ENCODE results near the gene USP13. TPM values are rescaled to one million over a fixed set of nuclear protein-coding genes. Genes with fewer than 3 reads are reported as not detected.

The USP13 gene
- total RNA-seq, 2 experiments from 2014 or later = 25.8 to 49.7 TPM

- Histone ChIP-seq H3K36me3 (ENCODE audit: insufficient read depth, low read length) (peaks cover 24% of the 10 kb centered on the region), H3K27ac (ENCODE audit: low read depth, low read length, poor library complexity, severe bottlenecking) (no peak overlapping the region), H3K4me2 (ENCODE audit: low read length) (no peak overlapping the region), H3K9me2 (ENCODE audit: insufficient read depth, low read length) (no peaks in the 10 kb centered on the region), H3K4me1 (ENCODE audit: insufficient read depth, low read length, poor library complexity, severe bottlenecking) (no peaks in the 10 kb centered on the region), H3K79me2 (ENCODE audit: insufficient read depth, low read depth, low read length) (peaks cover 99% of the 10 kb centered on the region), H3K9me3 (ENCODE audit: low read length) (no peaks in the 10 kb centered on the region), H3K4me3 (ENCODE audit: low read depth, low read length, poor library complexity, severe bottlenecking) (no peak overlapping the region), H4K20me1 (ENCODE audit: insufficient read depth, low read length) (peaks cover 16% of the 10 kb centered on the region), H2AFZ (ENCODE audit: low read length) (no peak overlapping the region)
- ChIA-PET CTCF (ENCODE audit: unreplicated experiment) (no interaction called here), POLR2A (no interaction called here)
- TF ChIP-seq CTCF (conservative IDR thresholded peaks at IDR 0.05; ENCODE audit: low read length) = no peak
- no peak for TF ChIP-seq EZH2phosphoT487 (IDR thresholded peaks at IDR 0.05; ENCODE audit: borderline replicate concordance, low read depth, low read length)
- intact Hi-C loops (cut with micrococcal nuclease; ENCODE audit: unreplicated experiment) = no loop called here
- no peak for DNase-seq (ENCODE audit: low spot score)
- no TSS peak for BruUV-seq (replicated peaks)
Observed at GRCh38 chr3:179668429-179668828, 15.6 kb downstream of the USP13 start.

- BruUV-seq (replicated peaks) = no TSS peak
- Histone ChIP-seq H4K20me1 (ENCODE audit: insufficient read depth, low read length) (peaks cover 8% of the 10 kb centered on the region), H3K36me3 (ENCODE audit: insufficient read depth, low read length) (peaks cover 20% of the 10 kb centered on the region), H3K4me3 (ENCODE audit: low read depth, low read length, poor library complexity, severe bottlenecking) (no peak overlapping the region), H3K9me2 (ENCODE audit: insufficient read depth, low read length) (no peaks in the 10 kb centered on the region), H3K4me2 (ENCODE audit: low read length) (no peak overlapping the region), H3K79me2 (ENCODE audit: insufficient read depth, low read depth, low read length) (peaks cover 99% of the 10 kb centered on the region), H3K9me3 (ENCODE audit: low read length) (no peaks in the 10 kb centered on the region), H2AFZ (ENCODE audit: low read length) (no peak overlapping the region), H3K27ac (ENCODE audit: low read depth, low read length, poor library complexity, severe bottlenecking) (no peak overlapping the region), H3K4me1 (ENCODE audit: insufficient read depth, low read length, poor library complexity, severe bottlenecking) (no peaks in the 10 kb centered on the region)
- TF ChIP-seq CTCF (conservative IDR thresholded peaks at IDR 0.05; ENCODE audit: low read length) (no peak), EZH2phosphoT487 (IDR thresholded peaks at IDR 0.05; ENCODE audit: borderline replicate concordance, low read depth, low read length) (no peak)
- POLR2A ChIA-PET = interaction anchor here (0.6 to 2.2 kb wide), 2 partner anchors 8 to 131 kb away, joined by 3 to 7 read pairs; no protein-coding TSS in a partner anchor
- DNase-seq (ENCODE audit: low spot score) = no peak
- intact Hi-C loops (cut with micrococcal nuclease; ENCODE audit: unreplicated experiment) = no loop called here
- CTCF ChIA-PET (ENCODE audit: unreplicated experiment) = no interaction called here
Observed at GRCh38 chr3:179670311-179670710, 17.5 kb downstream of the USP13 start.

GRCh38 chr3:179671309-179671708, 18.5 kb downstream of the USP13 start:
- no peak for TF ChIP-seq EZH2phosphoT487 (IDR thresholded peaks at IDR 0.05; ENCODE audit: borderline replicate concordance, low read depth, low read length)
- no peak for TF ChIP-seq CTCF (conservative IDR thresholded peaks at IDR 0.05; ENCODE audit: low read length)
- Histone ChIP-seq H3K4me1 (ENCODE audit: insufficient read depth, low read length, poor library complexity, severe bottlenecking) (no peaks in the 10 kb centered on the region), H4K20me1 (ENCODE audit: insufficient read depth, low read length) (peaks cover 8% of the 10 kb centered on the region), H3K79me2 (ENCODE audit: insufficient read depth, low read depth, low read length) (peaks cover 99% of the 10 kb centered on the region), H2AFZ (ENCODE audit: low read length) (no peak overlapping the region), H3K27ac (ENCODE audit: low read depth, low read length, poor library complexity, severe bottlenecking) (no peak overlapping the region), H3K36me3 (ENCODE audit: insufficient read depth, low read length) (peaks cover 20% of the 10 kb centered on the region), H3K4me3 (ENCODE audit: low read depth, low read length, poor library complexity, severe bottlenecking) (no peak overlapping the region), H3K9me3 (ENCODE audit: low read length) (no peaks in the 10 kb centered on the region), H3K4me2 (ENCODE audit: low read length) (no peak overlapping the region), H3K9me2 (ENCODE audit: insufficient read depth, low read length) (no peaks in the 10 kb centered on the region)
- TSS peak; percentile 14 for BruUV-seq (replicated peaks)
- no peak for DNase-seq (ENCODE audit: low spot score)
- ChIA-PET POLR2A (interaction anchor here (0.9 to 2.2 kb wide), 3 partner anchors 9 to 21 kb away, joined by 3 to 7 read pairs (median 3); no protein-coding TSS in a partner anchor), CTCF (ENCODE audit: unreplicated experiment) (no interaction called here)
- intact Hi-C loops (cut with micrococcal nuclease; ENCODE audit: unreplicated experiment) = no loop called here

Measured in OCI-LY7 (cell line).